Peyer's patch (tissue), 4 donors: ENCODE measurements around the gene PFKM. TPM values are rescaled to one million over a fixed set of nuclear protein-coding genes. Genes with fewer than 3 reads are reported as not detected.

Experiments
- DNase-seq, 3 donors: peaks; one replicate each; pipeline ENCODE4 v3.0.0-alpha.2; 2017 to 2019
- H3K27ac ChIP-seq, 4 donors: fragments of 200-600 bp; sonication (generic); one replicate each; pipeline ENCODE4 v1.5.1; 2016 to 2019
- H3K27me3 ChIP-seq, 2 donors: fragments of 200-600 bp; sonication (generic); one replicate each; pipeline ENCODE4 v1.5.1; 2019
- H3K36me3 ChIP-seq, 3 donors: fragments of 200-600 bp; sonication (generic); one replicate each; pipeline ENCODE4 v1.5.1; 2016 to 2019
- H3K4me1 ChIP-seq, 4 donors: fragments of 200-600 bp; sonication (generic); one replicate each; pipeline ENCODE4 v1.5.1; 2016 to 2019
- H3K4me3 ChIP-seq, 4 donors: fragments of 200-600 bp; sonication (generic); 1 replicate in 3 of 4; 2 replicates in 1 of 4; pipeline ENCODE4 v1.5.1; 2016 to 2019; ENCODE audit warnings: mild to moderate bottlenecking in 1 of 4
- H3K9me3 ChIP-seq, 4 donors: fragments of 200-600 bp; sonication (generic); one replicate each; pipeline ENCODE4 v1.5.1; 2016 to 2019; ENCODE audit warnings: mild to moderate bottlenecking in 1 of 4
- POLR2A ChIP-seq, 2 donors: fragments of 450-650 bp; IDR thresholded peaks; one replicate each; pipeline ENCODE4 v1.5.1; 2017; ENCODE audit warnings: antibody characterized with exemption in 2 of 2, mild to moderate bottlenecking in 2 of 2, moderate library complexity in 2 of 2
- total RNA-seq, 4 donors: library from RNA; depleted of rRNA; stranded (reverse); fragments of >200 nt; gene quantifications; one replicate each; pipeline ENCODE4 v1.1.0, GENCODE V29; 2016
- TF ChIP-seq, protein P1 (sequence below), 6 experiments: fragments of 450-650 bp in 4 of 6; fragments of 200-600 bp in 2 of 6; sonication (generic) in 1 of 6; IDR thresholded peaks; one replicate each; pipeline ENCODE4 v1.5.1; 2017 to 2019; ENCODE audit warnings: antibody characterized with exemption in 6 of 6, mild to moderate bottlenecking in 3 of 6, moderate library complexity in 1 of 6

PFKM gene
- total RNA-seq, 4 donors from 2014 or later: 10.0 to 38.0 (median 27.0) TPM

GRCh38 chr12:48074266-48074665, 44.9 kb upstream of the PFKM start:
- Histone ChIP-seq H3K27me3 (no peaks in the 10 kb centered on the region), H3K36me3 (peaks cover 0 to 70% (median 0%) of the 10 kb centered on the region in 3 donors), H3K9me3 (no peaks in the 10 kb centered on the region), H3K4me1 (no peaks in the 10 kb centered on the region), H3K27ac (no peak overlapping the region), H3K4me3 (no peak overlapping the region)
- TF ChIP-seq POLR2A (IDR thresholded peaks at IDR 0.05): no peak
- DNase-seq: no peak

DNA sequence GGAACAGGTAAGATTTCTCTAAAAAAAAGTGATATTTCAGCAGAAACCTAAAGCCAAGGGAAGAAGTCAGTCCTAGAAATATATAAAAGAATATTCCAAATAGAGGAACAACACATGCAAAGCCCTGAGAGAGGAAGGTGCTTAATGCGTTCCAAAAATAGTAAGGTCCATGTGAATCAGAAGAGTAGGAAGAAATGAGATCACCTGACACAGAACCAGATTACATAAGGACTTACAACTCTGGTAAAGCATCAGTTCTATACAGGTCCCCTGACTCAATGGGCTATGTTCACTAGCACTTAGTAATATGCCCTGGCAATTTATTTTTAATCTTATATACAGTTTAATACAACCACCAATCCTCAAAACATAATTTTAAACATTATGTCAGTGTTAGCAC, 43.3 kb upstream of the PFKM start:
- Histone ChIP-seq H3K4me1 (no peaks in the 10 kb centered on the region), H3K27ac (no peak overlapping the region), H3K9me3 (no peaks in the 10 kb centered on the region), H3K27me3 (no peaks in the 10 kb centered on the region), H3K4me3 (no peak overlapping the region), H3K36me3 (peaks cover 0 to 64% (median 0%) of the 10 kb centered on the region in 3 donors)
- no peak for TF ChIP-seq POLR2A (IDR thresholded peaks at IDR 0.05)
- TF ChIP-seq, protein P1, sequence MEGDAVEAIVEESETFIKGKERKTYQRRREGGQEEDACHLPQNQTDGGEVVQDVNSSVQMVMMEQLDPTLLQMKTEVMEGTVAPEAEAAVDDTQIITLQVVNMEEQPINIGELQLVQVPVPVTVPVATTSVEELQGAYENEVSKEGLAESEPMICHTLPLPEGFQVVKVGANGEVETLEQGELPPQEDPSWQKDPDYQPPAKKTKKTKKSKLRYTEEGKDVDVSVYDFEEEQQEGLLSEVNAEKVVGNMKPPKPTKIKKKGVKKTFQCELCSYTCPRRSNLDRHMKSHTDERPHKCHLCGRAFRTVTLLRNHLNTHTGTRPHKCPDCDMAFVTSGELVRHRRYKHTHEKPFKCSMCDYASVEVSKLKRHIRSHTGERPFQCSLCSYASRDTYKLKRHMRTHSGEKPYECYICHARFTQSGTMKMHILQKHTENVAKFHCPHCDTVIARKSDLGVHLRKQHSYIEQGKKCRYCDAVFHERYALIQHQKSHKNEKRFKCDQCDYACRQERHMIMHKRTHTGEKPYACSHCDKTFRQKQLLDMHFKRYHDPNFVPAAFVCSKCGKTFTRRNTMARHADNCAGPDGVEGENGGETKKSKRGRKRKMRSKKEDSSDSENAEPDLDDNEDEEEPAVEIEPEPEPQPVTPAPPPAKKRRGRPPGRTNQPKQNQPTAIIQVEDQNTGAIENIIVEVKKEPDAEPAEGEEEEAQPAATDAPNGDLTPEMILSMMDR (IDR thresholded peaks at IDR 0.05): no peak
- no peak for DNase-seq

GRCh38 chr12:48077111-48077510, 42.1 kb upstream of the PFKM start:
- no peak overlapping the region for H3K4me3 ChIP-seq
- H3K36me3 ChIP-seq: peaks cover 0 to 57% (median 0%) of the 10 kb centered on the region in 3 donors
- H3K27ac ChIP-seq: no peak overlapping the region
- H3K9me3 ChIP-seq: no peaks in the 10 kb centered on the region
- H3K27me3 ChIP-seq: no peaks in the 10 kb centered on the region
- TF ChIP-seq, protein P1 (IDR thresholded peaks at IDR 0.05): no peak
- no peak for TF ChIP-seq POLR2A (IDR thresholded peaks at IDR 0.05)
- no peak for DNase-seq
- H3K4me1 ChIP-seq: no peaks in the 10 kb centered on the region

- no peak for DNase-seq
- TF ChIP-seq, protein P1 (IDR thresholded peaks at IDR 0.05): no peak
- no peak for TF ChIP-seq POLR2A (IDR thresholded peaks at IDR 0.05)
- Histone ChIP-seq H3K4me3 (no peak overlapping the region), H3K27ac (no peak overlapping the region), H3K9me3 (no peaks in the 10 kb centered on the region), H3K27me3 (no peaks in the 10 kb centered on the region), H3K4me1 (no peaks in the 10 kb centered on the region), H3K36me3 (peaks cover 0 to 54% (median 0%) of the 10 kb centered on the region in 3 donors)
Observed at GRCh38 chr12:48078901-48079300, 40.3 kb upstream of the PFKM start.

DNA sequence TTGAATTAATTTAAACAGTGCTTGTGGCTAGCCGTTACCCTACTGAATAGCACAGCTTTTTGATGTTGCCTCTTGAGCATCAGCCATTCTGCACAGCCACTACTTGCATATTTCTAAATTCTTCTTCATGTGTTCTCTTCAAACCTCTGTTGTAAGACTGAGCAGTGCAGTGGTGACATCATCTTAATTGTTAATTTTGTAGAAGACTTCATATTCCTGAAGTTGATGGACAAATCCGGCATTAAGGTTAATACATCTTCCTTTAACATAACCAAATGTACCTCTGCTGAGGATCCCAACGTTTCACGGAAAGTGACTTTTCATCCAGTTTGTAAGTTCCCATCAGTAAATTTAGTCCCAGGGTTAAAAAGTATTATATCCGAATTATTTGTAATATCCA, 38.9 kb upstream of the PFKM start:
- H3K9me3 ChIP-seq: no peaks in the 10 kb centered on the region
- DNase-seq: no peak
- TF ChIP-seq, protein P1 (IDR thresholded peaks at IDR 0.05): no peak
- TF ChIP-seq POLR2A (IDR thresholded peaks at IDR 0.05): no peak
- peaks cover 0 to 52% (median 0%) of the 10 kb centered on the region in 3 donors for H3K36me3 ChIP-seq
- no peaks in the 10 kb centered on the region for H3K27me3 ChIP-seq
- H3K4me1 ChIP-seq: no peaks in the 10 kb centered on the region
- H3K4me3 ChIP-seq: no peak overlapping the region
- no peak overlapping the region for H3K27ac ChIP-seq

GRCh38 chr12:48080821-48081220, 38.3 kb upstream of the PFKM start:
- no peak for DNase-seq
- no peak for TF ChIP-seq POLR2A (IDR thresholded peaks at IDR 0.05)
- TF ChIP-seq, protein P1 (IDR thresholded peaks at IDR 0.05): no peak
- Histone ChIP-seq H3K27me3 (no peaks in the 10 kb centered on the region), H3K27ac (no peak overlapping the region), H3K36me3 (peaks cover 0 to 55% (median 0%) of the 10 kb centered on the region in 3 donors), H3K4me3 (no peak overlapping the region), H3K9me3 (no peaks in the 10 kb centered on the region), H3K4me1 (no peaks in the 10 kb centered on the region)
